H1 (cell line): Measurements from ENCODE around the gene RAP1GAP. TPM values are rescaled to one million over a fixed set of nuclear protein-coding genes. Genes with fewer than 3 reads are reported as not detected.

Source experiments
- CTCF ChIA-PET: fragments of 300-600 bp; sonication (Branson Sonifier 250); formaldehyde crosslinking; loops from one replicate; lab custom pipeline; 2021; ENCODE audit not compliant: partially characterized antibody; lab: Charles Lee
- POLR2A ChIA-PET: fragments of 300-600 bp; sonication (Branson Sonifier 250); formaldehyde crosslinking; loops from one replicate; lab custom pipeline; 2021; ENCODE audit warnings: inconsistent platforms; ENCODE audit not compliant: partially characterized antibody; lab: Charles Lee
- DNase-seq, 2 experiments: peaks; one replicate each; pipeline versions ENCODE4 v3.0.0 to v3.0.0-alpha.2; 2010 to 2022; ENCODE audit warnings: low spot score in 2 of 2, low read depth in 1 of 2, mixed read lengths in 1 of 2
- FAIRE-seq: peaks from 2 replicates; lab custom pipeline; 2011; peaks lifted over from hg19 to GRCh38; lab: Jason Lieb, UNC
- H2AFZ ChIP-seq: 2 replicates; pipeline ENCODE4 v1.8.1; 2012; ENCODE audit warnings: low read length, inconsistent platforms
- H2AK5ac ChIP-seq: 2 replicates; pipeline ENCODE4 v1.6.1; 2013; ENCODE audit warnings: low read depth, low read length
- H2BK120ac ChIP-seq: replicated peaks from 2 replicates; pipeline ENCODE3; 2013; ENCODE audit warnings: low read depth, low read length, inconsistent platforms
- H2BK12ac ChIP-seq: 2 replicates; pipeline ENCODE4 v1.6.1; 2013; ENCODE audit warnings: low read depth, low read length
- H2BK15ac ChIP-seq: 2 replicates; pipeline ENCODE4 v1.6.1; 2013; ENCODE audit warnings: low read length
- H2BK20ac ChIP-seq: 2 replicates; pipeline ENCODE4 v1.6.1; 2013; ENCODE audit warnings: low read length
- H2BK5ac ChIP-seq: 2 replicates; pipeline ENCODE4 v1.6.1; 2013; ENCODE audit warnings: low read depth, low read length
- H3K14ac ChIP-seq: 2 replicates; pipeline ENCODE4 v1.6.1; 2013; ENCODE audit warnings: inconsistent platforms; ENCODE audit not compliant: insufficient read length
- H3K18ac ChIP-seq: 2 replicates; pipeline ENCODE4 v1.6.1; 2013; ENCODE audit warnings: low read length; ENCODE audit errors: extremely low read depth
- H3K23ac ChIP-seq: 2 replicates; pipeline ENCODE4 v1.6.1; 2013; ENCODE audit warnings: inconsistent platforms; ENCODE audit not compliant: insufficient read length
- H3K23me2 ChIP-seq: 2 replicates; pipeline ENCODE4 v1.6.1; 2013; ENCODE audit warnings: low read depth, low read length
- H3K27ac ChIP-seq: 2 replicates; pipeline ENCODE4 v1.6.1; 2011; ENCODE audit warnings: low read depth, low read length, inconsistent platforms
- H3K27me3 ChIP-seq, 4 experiments: replicated peaks in 1 of 4; 1 replicate in 1 of 4; 2 replicates in 3 of 4; pipeline versions ENCODE4 v1.6.1 to v1.8.1; 2011 to 2013; ENCODE audit warnings: low read length in 3 of 4, mild to moderate bottlenecking in 3 of 4, inconsistent platforms in 2 of 4, mixed read lengths in 2 of 4, moderate library complexity in 1 of 4; ENCODE audit not compliant: control insufficient read depth in 3 of 4, insufficient read depth in 3 of 4; ENCODE audit errors: extremely low read depth in 1 of 4
- H3K36me3 ChIP-seq, 4 experiments: 2 replicates each; pipeline versions ENCODE4 v1.6.1 to v1.8.1; 2011 to 2013; ENCODE audit warnings: mild to moderate bottlenecking in 4 of 4, low read length in 3 of 4, moderate library complexity in 2 of 4, control low read depth in 1 of 4, inconsistent platforms in 1 of 4; ENCODE audit not compliant: insufficient read depth in 4 of 4, control insufficient read depth in 2 of 4
- H3K4ac ChIP-seq: replicated peaks from 2 replicates; pipeline ENCODE3; 2013; ENCODE audit warnings: low read length, low read depth, mixed read lengths, inconsistent platforms; ENCODE audit not compliant: insufficient read length
- H3K4me1 ChIP-seq, 4 experiments: replicated peaks in 1 of 4; 1 replicate in 1 of 4; 2 replicates in 3 of 4; pipeline versions ENCODE4 v1.6.1 to v1.8.1; 2011 to 2013; ENCODE audit warnings: low read length in 3 of 4, inconsistent platforms in 2 of 4, mixed read lengths in 1 of 4; ENCODE audit not compliant: insufficient read depth in 4 of 4, control insufficient read depth in 3 of 4
- H3K4me2 ChIP-seq, 2 experiments: 2 replicates each; pipeline versions ENCODE4 v1.6.1 to v1.8.1; 2011 to 2013; ENCODE audit warnings: low read depth in 2 of 2, low read length in 2 of 2, control low read depth in 1 of 2, inconsistent platforms in 1 of 2, mild to moderate bottlenecking in 1 of 2; ENCODE audit not compliant: insufficient read depth in 1 of 2
- H3K4me3 ChIP-seq, 4 experiments: fragments of 200-600, 300-600 bp in 1 of 4; sonication (generic), shearing (Covaris generic), sonication (Bioruptor Twin) in 1 of 4; 2 replicates each; pipeline versions ENCODE4 v1.5.1 to v1.8.1; 2011 to 2016; ENCODE audit warnings: low read length in 4 of 4, low read depth in 3 of 4, control low read depth in 2 of 4, inconsistent platforms in 2 of 4, mild to moderate bottlenecking in 2 of 4, mixed read lengths in 1 of 4, moderate library complexity in 1 of 4; ENCODE audit not compliant: insufficient read depth in 2 of 4; ENCODE audit errors: extremely low read depth in 1 of 4
- H3K56ac ChIP-seq: replicated peaks from 2 replicates; pipeline ENCODE3; 2013; ENCODE audit warnings: low read depth, mild to moderate bottlenecking, mixed read lengths, low read length, inconsistent platforms; ENCODE audit not compliant: insufficient read length
- H3K79me1 ChIP-seq: 2 replicates; pipeline ENCODE4 v1.6.1; 2013; ENCODE audit warnings: low read depth, low read length, control low read depth
- H3K79me2 ChIP-seq, 2 experiments: 2 replicates each; pipeline versions ENCODE4 v1.6.1 to v1.8.1; 2012 to 2013; ENCODE audit warnings: low read length in 2 of 2, mild to moderate bottlenecking in 2 of 2, inconsistent platforms in 1 of 2; ENCODE audit not compliant: insufficient read depth in 2 of 2, control insufficient read depth in 1 of 2
- H3K9ac ChIP-seq, 4 experiments: replicated peaks in 1 of 4; 1 replicate in 1 of 4; 2 replicates in 3 of 4; pipeline versions ENCODE4 v1.6.1 to v1.8.1; 2011 to 2013; ENCODE audit warnings: low read depth in 3 of 4, low read length in 3 of 4, control low read depth in 2 of 4, mild to moderate bottlenecking in 2 of 4, moderate library complexity in 2 of 4, inconsistent platforms in 1 of 4; ENCODE audit errors: extremely low read depth in 1 of 4
- H3K9me3 ChIP-seq, 2 experiments: 2 replicates each; pipeline versions ENCODE4 v1.6.1 to v1.8.1; 2012 to 2013; ENCODE audit warnings: mild to moderate bottlenecking in 2 of 2, moderate library complexity in 2 of 2, control low read depth in 1 of 2, inconsistent platforms in 1 of 2, low read depth in 1 of 2, low read length in 1 of 2, mixed read lengths in 1 of 2; ENCODE audit not compliant: insufficient read depth in 2 of 2
- H4K20me1 ChIP-seq, 2 experiments: replicated peaks in 1 of 2; 2 replicates each; pipeline versions ENCODE3 to v1.8.1; 2011 to 2013; ENCODE audit warnings: inconsistent platforms in 2 of 2, low read length in 2 of 2, mild to moderate bottlenecking in 1 of 2; ENCODE audit not compliant: insufficient read depth in 2 of 2, control insufficient read depth in 1 of 2
- H4K5ac ChIP-seq: 2 replicates; pipeline ENCODE4 v1.6.1; 2013; ENCODE audit warnings: low read length, low read depth, mixed read lengths, inconsistent platforms; ENCODE audit not compliant: insufficient read length
- H4K8ac ChIP-seq: 2 replicates; pipeline ENCODE4 v1.8.0; 2013; ENCODE audit warnings: mild to moderate bottlenecking, moderate library complexity, low read length, inconsistent platforms; ENCODE audit not compliant: insufficient read depth; ENCODE audit errors: extremely low read depth
- H4K91ac ChIP-seq: replicated peaks from 2 replicates; pipeline ENCODE3; 2013; ENCODE audit warnings: low read length, mixed read lengths, inconsistent platforms; ENCODE audit not compliant: insufficient read length
- CEBPB ChIP-seq: IDR thresholded peaks from 2 replicates; pipeline ENCODE4 v1.6.1; 2012; ENCODE audit warnings: low read depth, low read length
- E2F6 ChIP-seq: IDR thresholded peaks from 2 replicates; pipeline ENCODE4 v1.6.1; 2012; ENCODE audit warnings: inconsistent platforms
- JUN ChIP-seq: IDR thresholded peaks from 2 replicates; pipeline ENCODE4 v1.6.1; 2011; ENCODE audit warnings: low read depth, mild to moderate bottlenecking, improper control_type of control experiment, low read length
- KDM4A ChIP-seq: IDR thresholded peaks from one replicate; pipeline ENCODE4 v1.7.1; 2012; ENCODE audit warnings: low read depth, mild to moderate bottlenecking, moderate library complexity, low read length, inconsistent platforms; ENCODE audit not compliant: severe bottlenecking
- MAFK ChIP-seq: IDR thresholded peaks from 2 replicates; pipeline ENCODE4 v1.6.1; 2012; ENCODE audit warnings: low read depth, mild to moderate bottlenecking, improper control_type of control experiment, low read length
- PHF8 ChIP-seq: fragments of 200-600 bp; sonication (generic); conservative IDR thresholded peaks from 2 replicates; pipeline ENCODE4 v1.7.1; 2012; ENCODE audit warnings: low read depth, mild to moderate bottlenecking, inconsistent platforms, low read length, moderate library complexity
- RFX5 ChIP-seq: IDR thresholded peaks from 2 replicates; pipeline ENCODE4 v1.6.1; 2011; ENCODE audit warnings: low read depth, low read length, improper control_type of control experiment, borderline replicate concordance
- TAF7 ChIP-seq: optimal IDR thresholded peaks from 2 replicates; pipeline ENCODE3; 2011; ENCODE audit warnings: low read depth, mild to moderate bottlenecking, inconsistent platforms, low read length, moderate library complexity, borderline replicate concordance
- WGBS, 2 experiments: shearing (Covaris generic) in 1 of 2; methylation state at CpG; one replicate each; pipeline versions ENCODE4 v1.1.6 to v1.1.7; 2013 to 2015; ENCODE audit warnings: low lambda C conversion rate in 2 of 2, mixed read lengths in 2 of 2, inconsistent platforms in 1 of 2, low coverage in 1 of 2, missing lambda C conversion rate in 1 of 2; ENCODE audit not compliant: insufficient replicate concordance in 2 of 2, insufficient coverage in 1 of 2, insufficient read length in 1 of 2; ENCODE audit errors: extremely low coverage in 1 of 2, missing lambda C conversion rate in 1 of 2; 5-methylcytosine and 5-hydroxymethylcytosine counted together
- polyA plus RNA-seq, 7 experiments: library from polyadenylated mRNA; depleted of rRNA in 3 of 7; stranded (reverse) in 5 of 7; unstranded in 2 of 7; fragments of >200 nt in 5 of 7; fragments of 200-250 nt in 2 of 7; gene quantifications; 1 replicate in 5 of 7; 2 replicates in 1 of 7; 4 replicates in 1 of 7; pipeline versions ENCODE4 v1.2.1 to v1.2.3, GENCODE V29; 2011 to 2013; ENCODE audit warnings: missing spikeins in 2 of 7, mixed read lengths in 2 of 7
- total RNA-seq: library from RNA; stranded (reverse); fragmentation: NEBNext Ultra II Directional; extraction: Animal tissue kit (Norgen Biotek cat#: 25700); gene quantifications from 2 replicates; pipeline ENCODE4 v1.2.1, GENCODE V29; 2021

RAP1GAP gene
- total and polyA plus RNA-seq, 2 of the 8 experiments (the other 6 are each of a cell fraction or from before 2014, with no cell fraction given), result 8.4 TPM

- no peak overlapping the region for H2AK5ac ChIP-seq
- 74% methylated on average over 5 of the region's 5 CpGs; no CpG with 5 or more reads in 1 of the 2 experiments for WGBS, 2 experiments
- no peaks in the 10 kb centered on the region for H3K9me3 ChIP-seq
- ChIA-PET POLR2A (interaction anchor here (3.8 kb wide), 1 partner anchor 8 kb away, joined by 19 read pairs; the partner anchor contains the start of gene RAP1GAP), CTCF (interaction anchor here (1.2 to 4.1 kb wide), 3 partner anchors 8 to 301 kb away, joined by 3 to 25 read pairs (median 8); partner anchors contain the start of gene RAP1GAP)
- peaks cover 3% of the 10 kb centered on the region; the same call in 1 of the 2 replicates for H3K23me2 ChIP-seq
- H3K4me1 ChIP-seq, result peaks cover 0 to 5% (median 2%) of the 10 kb centered on the region in 4 experiments; a peak in 4 of 7 replicates
- H2BK12ac ChIP-seq, result no peak overlapping the region
- no peak overlapping the region for H4K91ac ChIP-seq
- H4K20me1 ChIP-seq, result peaks cover 0 to 2% of the 10 kb centered on the region in 2 experiments
- H3K79me2 ChIP-seq, result no peaks in the 10 kb centered on the region
- H2BK15ac ChIP-seq, result no peak overlapping the region
- no peak overlapping the region for H2BK120ac ChIP-seq
- no peak overlapping the region for H2AFZ ChIP-seq
- peaks cover 0 to 13% (median 10%) of the 10 kb centered on the region in 4 experiments; a peak in 5 of 7 replicates for H3K27me3 ChIP-seq
- DNase-seq (no peak), FAIRE-seq (no peak)
- no peak overlapping the region for H3K27ac ChIP-seq
- H4K5ac ChIP-seq, result no peak overlapping the region
- H2BK20ac ChIP-seq, result no peak overlapping the region
- H3K18ac ChIP-seq, result no peak overlapping the region
- H2BK5ac ChIP-seq, result no peak overlapping the region
- H3K36me3 ChIP-seq, result no peaks in the 10 kb centered on the region
- H3K79me1 ChIP-seq, result no peaks in the 10 kb centered on the region
- no peak overlapping the region; the same call in 1 of the 2 replicates for H4K8ac ChIP-seq
- no peak overlapping the region for H3K4me3 ChIP-seq
- H3K23ac ChIP-seq, result no peak overlapping the region
- no peak overlapping the region for H3K9ac ChIP-seq
- no peak overlapping the region for H3K14ac ChIP-seq
- no peak overlapping the region for H3K56ac ChIP-seq
- H3K4me2 ChIP-seq, result no peak overlapping the region
- TF ChIP-seq MAFK (no peak), PHF8 (no peak), JUN (no peak), TAF7 (no peak), RFX5 (no peak), E2F6 (no peak), CEBPB (no peak), KDM4A (no peak)
- no peak overlapping the region for H3K4ac ChIP-seq
These were observed 7.3 kb downstream of the RAP1GAP start for GRCh38 chr1:21661886-21662285.
